T-cell (primary cell): ENCODE data around the gene GTF3C5. TPM values are rescaled to one million over a fixed set of nuclear protein-coding genes. Genes with fewer than 3 reads are reported as not detected.

Source experiments
- ATAC-seq, 4 experiments: fragments of 200-7000 bp in 3 of 4; fragments of 150-1000 bp in 1 of 4; cut with Tn5 transposase; replicated peaks in 1 of 4; 1 replicate in 3 of 4; 2 replicates in 1 of 4; pipeline ENCODE4 v1.10.0; 2021; ENCODE audit warnings: moderate library complexity in 3 of 4, mild to moderate bottlenecking in 2 of 4, moderate number of reproducible peaks in 1 of 4
- CTCF ChIA-PET, 2 donors: fragments of 300-600 bp; sonication (Branson Sonifier 250); formaldehyde crosslinking; loops; one replicate each; lab custom pipeline; 2022; ENCODE audit warnings: antibody characterized with exemption in 2 of 2; lab: Charles Lee
- POLR2A ChIA-PET, 2 donors: fragments of 300-600 bp; sonication (Branson Sonifier 250); formaldehyde crosslinking; loops; one replicate each; lab custom pipeline; 2022; ENCODE audit warnings: antibody characterized with exemption in 2 of 2; lab: Charles Lee
- DNase-seq, 35 experiments: peaks; one replicate each; pipeline versions ENCODE4 v3.0.0 to v3.0.0-alpha.2; 2013 to 2023
- H3K27ac ChIP-seq: one replicate; pipeline ENCODE4 v1.5.1; 2013; ENCODE audit warnings: low read length
- H3K27me3 ChIP-seq, 2 experiments: replicated peaks in 1 of 2; 1 replicate in 1 of 2; 2 replicates in 1 of 2; pipeline versions ENCODE4 v1.6.1 to v1.7.0; 2013; ENCODE audit warnings: low read length in 1 of 2, mixed read lengths in 1 of 2; ENCODE audit not compliant: control insufficient read depth in 2 of 2, insufficient read depth in 2 of 2; ENCODE audit errors: extremely low read depth in 1 of 2
- H3K36me3 ChIP-seq, 2 donors: 1 replicate in 1 of 2; 2 replicates in 1 of 2; pipeline versions ENCODE4 v1.6.1 to v1.7.0; 2013; ENCODE audit warnings: low read length in 1 of 2; ENCODE audit not compliant: control insufficient read depth in 2 of 2, insufficient read depth in 1 of 2; ENCODE audit errors: extremely low read depth in 1 of 2
- H3K4me1 ChIP-seq, 2 experiments: 1 replicate in 1 of 2; 2 replicates in 1 of 2; pipeline versions ENCODE4 v1.6.1 to v1.7.0; 2013; ENCODE audit warnings: low read length in 2 of 2, mixed read lengths in 1 of 2; ENCODE audit not compliant: insufficient read depth in 2 of 2, control insufficient read depth in 1 of 2; ENCODE audit errors: extremely low read depth in 1 of 2
- H3K4me3 ChIP-seq, 2 donors: 1 replicate in 1 of 2; 2 replicates in 1 of 2; pipeline versions ENCODE4 v1.5.1 to v1.7.0; 2013; ENCODE audit warnings: mild to moderate bottlenecking in 2 of 2, low read length in 1 of 2, moderate library complexity in 1 of 2; ENCODE audit not compliant: control insufficient read depth in 1 of 2; ENCODE audit errors: extremely low read depth in 1 of 2
- H3K9me3 ChIP-seq: 2 replicates; pipeline ENCODE4 v1.7.0; 2013
- H3K27ac Mint-ChIP-seq, 2 donors: one replicate each; pipeline ENCODE4 v1.8.0; 2020 to 2021; ENCODE audit warnings: mild to moderate bottlenecking in 2 of 2, mixed read lengths in 2 of 2
- H3K27me3 Mint-ChIP-seq, 2 donors: one replicate each; pipeline ENCODE4 v1.8.0; 2021 to 2022; ENCODE audit warnings: mixed read lengths in 2 of 2
- H3K36me3 Mint-ChIP-seq: one replicate; pipeline ENCODE4 v1.8.0; 2021; ENCODE audit warnings: mixed read lengths
- H3K4me1 Mint-ChIP-seq, 3 donors: one replicate each; pipeline ENCODE4 v1.8.0; 2020 to 2022; ENCODE audit warnings: mixed read lengths in 3 of 3, mild to moderate bottlenecking in 1 of 3
- H3K4me3 Mint-ChIP-seq, 3 donors: one replicate each; pipeline ENCODE4 v1.8.0; 2020 to 2022; ENCODE audit warnings: mild to moderate bottlenecking in 3 of 3, mixed read lengths in 3 of 3, moderate library complexity in 3 of 3
- H3K9me3 Mint-ChIP-seq, 3 donors: one replicate each; pipeline ENCODE4 v1.8.0; 2020 to 2022; ENCODE audit warnings: mixed read lengths in 3 of 3
- WGBS: methylation state at CpG from one replicate; pipeline ENCODE4 v1.1.5; 2013; ENCODE audit warnings: missing lambda C conversion rate; ENCODE audit not compliant: insufficient coverage; 5-methylcytosine and 5-hydroxymethylcytosine counted together
- total RNA-seq, 35 experiments: library from RNA in 6 of 35; stranded (reverse) in 6 of 35; fragments of 120-200 nt in 1 of 35; gene quantifications; one replicate each; pipeline versions ENCODE4 v1.2.1 to v1.2.4 and lab custom pipeline; 2013 to 2026

Gene GTF3C5
- total RNA-seq, 5 donors from 2014 or later (not counting 1 experiment from before 2014, with no cell fraction given), result 46.6 to 91.2 (median 80.0) TPM

DNA sequence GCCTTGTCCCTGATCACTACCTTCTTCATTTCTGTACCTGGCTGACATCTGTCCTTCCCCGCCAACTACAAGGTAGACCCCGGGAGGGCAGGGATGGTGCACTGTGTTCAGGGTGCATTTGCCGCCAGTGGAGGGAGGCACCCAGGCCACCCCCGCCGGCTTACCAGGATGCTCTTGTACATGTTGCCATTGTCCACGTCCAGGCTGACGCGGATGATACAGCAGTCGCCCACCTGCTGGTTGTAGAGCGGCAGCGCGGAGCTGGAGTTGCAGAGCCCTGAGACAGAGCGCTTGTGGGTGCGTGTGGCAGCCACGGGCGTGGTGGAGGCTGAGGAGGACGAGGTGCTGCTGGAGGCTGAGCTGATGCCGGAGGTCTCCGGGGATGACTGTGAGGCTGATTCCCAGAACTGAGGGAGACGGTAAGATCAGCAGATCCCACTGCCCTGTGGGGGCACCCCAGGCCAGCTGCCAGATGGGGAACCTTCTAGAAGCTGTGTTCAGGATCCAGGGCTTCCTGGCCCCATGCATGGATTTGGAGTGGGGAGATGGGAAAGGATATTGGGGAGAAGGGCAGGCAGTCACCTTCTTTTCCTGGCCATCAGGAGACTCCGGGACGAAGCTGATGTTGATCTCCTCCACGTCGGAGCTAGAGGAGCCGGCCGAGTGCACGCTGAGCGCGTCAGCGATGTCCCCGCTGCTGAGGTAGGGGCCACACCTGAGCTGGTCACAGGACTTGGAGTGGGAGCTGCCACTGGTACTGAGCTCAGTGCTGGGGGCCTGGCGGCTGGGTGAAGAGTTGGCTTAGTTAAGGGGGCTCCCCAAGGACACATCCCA lies 70.8 kb downstream of the GTF3C5 start:
- no peaks in the 10 kb centered on the region for H3K27me3 Mint-ChIP-seq
- H3K36me3 Mint-ChIP-seq, result peaks cover 60% of the 10 kb centered on the region

DNA sequence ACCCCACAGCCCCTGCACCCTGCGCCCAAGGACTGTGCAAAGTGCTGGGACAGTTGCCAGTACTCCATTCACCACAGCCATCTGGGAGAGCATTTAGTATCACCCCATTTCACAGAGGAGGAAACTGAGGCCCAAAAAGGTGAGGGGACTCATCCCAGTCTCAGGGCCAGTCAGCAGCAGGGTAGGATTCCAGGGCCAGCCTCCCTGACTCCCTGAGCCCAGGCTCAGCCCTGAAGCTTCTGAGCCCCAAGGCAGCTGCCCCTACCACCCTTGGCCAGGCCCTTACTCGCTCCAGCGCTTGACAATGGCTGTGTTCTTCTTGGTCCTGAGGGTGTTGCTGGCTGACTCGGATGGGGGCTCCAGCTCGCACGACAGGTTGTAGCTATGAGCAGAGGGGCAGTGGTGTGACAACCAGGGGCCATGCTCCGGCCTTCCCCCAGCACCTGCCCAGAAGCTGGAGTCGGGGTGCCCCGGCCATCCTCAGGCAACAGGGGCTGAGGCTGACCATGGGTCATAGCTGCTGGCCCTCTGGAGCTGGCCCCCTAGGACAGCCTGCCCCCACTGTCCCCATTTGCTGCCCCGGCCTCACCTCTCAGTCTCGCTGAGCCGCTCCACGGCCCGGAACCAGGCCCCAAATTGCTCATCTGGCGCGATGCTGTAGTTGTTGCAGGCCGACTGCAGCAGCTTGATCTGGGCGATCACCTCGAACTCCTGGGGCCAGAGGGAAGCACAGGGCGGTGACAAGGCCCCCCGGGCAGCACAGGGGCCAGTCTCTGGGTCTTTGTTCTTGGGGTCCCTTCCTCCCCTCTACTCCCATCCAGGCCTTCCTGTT lies 71.6 kb downstream of the GTF3C5 start:
- H3K27ac Mint-ChIP-seq, result no peak overlapping the region
- Histone ChIP-seq H3K9me3 (no peaks in the 10 kb centered on the region), H3K4me1 (peaks cover 0 to 8% of the 10 kb centered on the region in 2 experiments), H3K27me3 (no peaks in the 10 kb centered on the region), H3K27ac (peak overlapping the region; percentile 29), H3K36me3 (peaks cover 41 to 95% of the 10 kb centered on the region in 2 donors), H3K4me3 (no peak overlapping the region)
- H3K4me1 Mint-ChIP-seq, result peaks cover 0 to 2% (median 0%) of the 10 kb centered on the region in 3 donors
- 97% methylated on average over 14 of the region's 21 CpGs for WGBS
- DNase-seq (no peak), ATAC-seq (no peak)
- POLR2A ChIA-PET, result no interaction called here
- H3K36me3 Mint-ChIP-seq, result peaks cover 58% of the 10 kb centered on the region
- H3K4me3 Mint-ChIP-seq, result no peak overlapping the region
- CTCF ChIA-PET, result interaction anchor here (0.9 to 2.8 kb wide), 4 partner anchors 42 to 57 kb away, joined by 3 to 13 read pairs (median 8); no protein-coding TSS in a partner anchor
- H3K9me3 Mint-ChIP-seq, result no peaks in the 10 kb centered on the region
- no peaks in the 10 kb centered on the region for H3K27me3 Mint-ChIP-seq

More for the DNA sequence above, 70.8 kb downstream of the GTF3C5 start:
- Mint-ChIP-seq H3K27ac (no peak overlapping the region), H3K4me3 (no peak overlapping the region), H3K4me1 (peaks cover 0 to 2% (median 0%) of the 10 kb centered on the region in 3 donors), H3K9me3 (peaks cover 0 to 2% (median 2%) of the 10 kb centered on the region in 3 donors)
- no peak for DNase-seq
- CTCF ChIA-PET, result interaction anchor here (0.9 to 2.8 kb wide), 2 partner anchors 43 to 58 kb away, joined by 3 to 13 read pairs; no protein-coding TSS in a partner anchor
- POLR2A ChIA-PET, result no interaction called here
- WGBS, result 96% methylated on average over 24 of the region's 32 CpGs
- H3K4me3 ChIP-seq, result no peak overlapping the region
- H3K4me1 ChIP-seq, result peaks cover 0 to 8% of the 10 kb centered on the region in 2 experiments
- ATAC-seq, result no peak
- H3K36me3 ChIP-seq, result peaks cover 39 to 89% of the 10 kb centered on the region in 2 donors
- no peak overlapping the region for H3K27ac ChIP-seq
- H3K27me3 ChIP-seq, result no peaks in the 10 kb centered on the region
- no peaks in the 10 kb centered on the region for H3K9me3 ChIP-seq

DNA sequence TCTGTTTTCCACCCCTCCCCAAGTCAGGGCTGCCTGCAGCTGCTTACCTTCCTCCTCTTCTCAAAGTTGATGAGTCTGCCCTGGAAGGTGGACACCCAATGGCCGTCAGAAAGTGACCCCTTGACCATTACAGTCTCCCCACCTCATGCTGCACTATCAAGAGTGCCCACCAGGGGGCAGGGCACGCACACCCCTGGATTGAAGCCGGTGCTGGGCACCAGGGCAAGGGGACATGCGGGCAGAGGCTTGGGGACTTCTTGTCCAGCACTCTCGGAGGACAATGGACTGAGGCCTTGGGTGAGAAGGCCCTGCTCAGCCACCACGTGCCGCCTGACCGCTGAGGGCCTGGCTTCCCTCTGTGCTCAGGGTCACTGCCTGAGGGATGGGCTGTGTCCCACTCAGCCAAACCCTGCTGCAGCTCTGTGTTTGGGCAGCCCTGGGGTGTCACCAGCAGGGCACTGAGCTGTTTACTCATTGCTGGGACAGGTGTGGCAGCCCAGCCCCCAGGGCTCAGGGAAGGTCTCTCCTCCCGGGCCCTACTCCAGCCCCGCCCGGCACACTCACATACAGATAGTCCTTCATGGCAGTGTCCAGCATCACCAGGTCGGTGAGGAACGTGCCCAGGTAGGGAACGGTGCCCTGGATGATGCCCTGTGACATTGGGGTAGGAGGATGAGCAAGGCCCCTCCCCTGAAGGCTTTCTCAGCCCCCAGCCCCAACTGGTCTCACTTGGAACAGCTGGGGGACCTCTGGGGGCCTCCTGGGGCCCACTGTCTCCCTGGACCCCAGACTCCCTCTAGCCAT lies 72.6 kb downstream of the GTF3C5 start:
- Histone ChIP-seq H3K27ac (peak overlapping the region; percentile 29), H3K9me3 (no peaks in the 10 kb centered on the region), H3K4me1 (peaks cover 0 to 8% of the 10 kb centered on the region in 2 experiments), H3K27me3 (no peaks in the 10 kb centered on the region), H3K36me3 (peaks cover 39 to 95% of the 10 kb centered on the region in 2 donors), H3K4me3 (no peak overlapping the region)
- no peaks in the 10 kb centered on the region for H3K27me3 Mint-ChIP-seq
- 53% methylated on average over 8 of the region's 14 CpGs for WGBS
- peak overlapping the region in 1 of 2 donors; percentile 22 for H3K27ac Mint-ChIP-seq
- ChIA-PET CTCF (interaction anchor here (1.9 to 2.8 kb wide), 3 partner anchors 41 to 44 kb away, joined by 7 to 13 read pairs (median 8); no protein-coding TSS in a partner anchor), POLR2A (no interaction called here)
- ATAC-seq (peak; percentile 46 to 72 (median 52)), DNase-seq (peak in 29 of 35 experiments; percentile 17 to 68 (median 45))
- peaks cover 0 to 2% (median 0%) of the 10 kb centered on the region in 3 donors for H3K4me1 Mint-ChIP-seq
- H3K4me3 Mint-ChIP-seq, result no peak overlapping the region
- H3K9me3 Mint-ChIP-seq, result no peaks in the 10 kb centered on the region
- peaks cover 52% of the 10 kb centered on the region for H3K36me3 Mint-ChIP-seq

DNA sequence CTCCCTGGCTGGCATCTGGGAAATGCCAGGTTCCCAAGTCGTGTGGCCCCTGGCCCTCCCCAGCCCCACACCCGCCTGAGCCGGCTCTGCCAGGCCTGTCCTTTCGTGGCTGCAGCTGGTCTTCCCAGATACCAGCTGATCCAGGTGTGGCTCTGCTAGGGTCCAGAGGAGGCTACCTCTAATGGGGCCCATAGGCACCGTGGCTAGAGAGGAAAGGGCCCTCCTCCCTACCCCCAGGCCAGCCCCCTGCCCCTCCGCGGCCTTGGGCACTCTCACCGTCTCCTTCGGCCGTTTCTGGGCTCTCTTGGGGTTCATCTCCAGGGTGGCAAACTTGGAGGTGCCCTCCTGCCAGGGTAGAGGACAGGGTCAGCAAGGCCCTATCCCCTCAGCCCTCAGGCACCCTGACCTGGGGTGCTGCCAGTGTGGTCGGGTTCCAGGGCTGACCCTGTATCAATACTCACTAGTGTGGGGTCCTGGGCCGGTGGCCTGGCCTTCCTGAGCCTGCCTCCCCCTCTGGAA lies 73.2 kb downstream of the GTF3C5 start:
- Histone ChIP-seq H3K27me3 (no peaks in the 10 kb centered on the region), H3K4me3 (no peak overlapping the region), H3K9me3 (no peaks in the 10 kb centered on the region), H3K4me1 (peaks cover 0 to 8% of the 10 kb centered on the region in 2 experiments), H3K27ac (no peak overlapping the region), H3K36me3 (peaks cover 34 to 95% of the 10 kb centered on the region in 2 donors)
- ChIA-PET CTCF (interaction anchor here (1.9 to 2.8 kb wide), 3 partner anchors 40 to 43 kb away, joined by 7 to 13 read pairs (median 8); no protein-coding TSS in a partner anchor), POLR2A (no interaction called here)
- H3K4me1 Mint-ChIP-seq, result peaks cover 0 to 2% (median 0%) of the 10 kb centered on the region in 3 donors
- no peaks in the 10 kb centered on the region for H3K27me3 Mint-ChIP-seq
- H3K9me3 Mint-ChIP-seq, result no peaks in the 10 kb centered on the region
- WGBS, result 91% methylated on average over 8 of the region's 12 CpGs
- no peak overlapping the region for H3K27ac Mint-ChIP-seq
- no peak for ATAC-seq
- no peak overlapping the region for H3K4me3 Mint-ChIP-seq
- H3K36me3 Mint-ChIP-seq, result peaks cover 45% of the 10 kb centered on the region
- peak in 3 of 35 experiments; percentile 1 to 3 (median 1) for DNase-seq

DNA sequence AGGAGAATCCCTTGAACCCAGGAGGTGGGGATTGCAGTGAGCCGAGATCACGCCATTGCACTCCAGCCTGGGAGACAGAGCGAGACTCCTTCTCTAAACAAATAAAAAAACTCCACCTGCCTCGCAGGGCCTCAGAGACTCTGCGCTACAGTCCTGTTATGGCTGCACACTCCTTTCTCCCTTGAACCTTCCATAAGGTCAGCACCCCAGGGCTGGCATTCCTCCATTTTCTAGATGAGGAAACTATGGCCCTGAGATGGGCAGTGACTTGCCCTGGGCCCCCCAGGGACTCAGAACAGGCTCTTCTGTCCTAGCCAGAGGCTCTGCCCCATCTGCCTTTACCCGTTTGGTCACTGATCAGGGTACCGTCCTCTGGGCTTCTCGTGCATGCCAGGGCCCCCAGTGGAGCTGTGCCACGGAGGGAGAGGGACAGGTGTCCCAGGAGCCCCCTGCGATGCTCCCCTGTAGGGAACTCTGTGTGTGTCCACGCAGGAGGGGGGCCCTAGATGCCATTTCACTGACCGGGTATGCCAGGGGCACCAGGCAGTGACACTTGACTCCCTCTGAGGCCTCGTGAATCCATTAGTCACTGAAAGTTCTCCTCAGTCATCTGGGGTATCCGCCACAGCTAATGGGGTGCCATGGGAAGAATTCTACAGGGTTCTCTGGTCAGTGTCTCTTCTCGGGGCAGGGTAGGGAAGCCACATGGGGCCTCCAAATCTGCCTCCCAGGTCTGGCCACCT lies 74.1 kb downstream of the GTF3C5 start:
- Mint-ChIP-seq H3K4me1 (peaks cover 0 to 2% (median 0%) of the 10 kb centered on the region in 3 donors), H3K36me3 (peaks cover 42% of the 10 kb centered on the region), H3K4me3 (no peak overlapping the region), H3K9me3 (no peaks in the 10 kb centered on the region), H3K27ac (no peak overlapping the region), H3K27me3 (no peaks in the 10 kb centered on the region)
- peaks cover 32 to 95% of the 10 kb centered on the region in 2 donors for H3K36me3 ChIP-seq
- no peaks in the 10 kb centered on the region for H3K9me3 ChIP-seq
- CTCF ChIA-PET, result no interaction called here
- H3K27me3 ChIP-seq, result no peaks in the 10 kb centered on the region
- H3K27ac ChIP-seq, result no peak overlapping the region
- POLR2A ChIA-PET, result no interaction called here
- ATAC-seq, result no peak
- H3K4me3 ChIP-seq, result no peak overlapping the region
- WGBS, result 93% methylated on average over 11 of the region's 15 CpGs
- DNase-seq, result no peak
- H3K4me1 ChIP-seq, result peaks cover 0 to 8% of the 10 kb centered on the region in 2 experiments
